ENCODE data around the gene C1orf210.

GRCh38 chr1:43334453-43335205 lies 49.2 kb upstream of the C1orf210 start:
- TF ChIP-seq CTCF (IDR thresholded peaks at IDR 0.05) (no peak), POLR2A (IDR thresholded peaks at IDR 0.05) (no peak), POLR2AphosphoS5 (IDR thresholded peaks at IDR 0.05) (no peak)

All from gastroesophageal sphincter (tissue), 3 donors.